HEK293T (cell line): ENCODE data around the gene UBR3.

Experiments used
- ELF4 ChIP-seq: fragments of 450-650 bp; IDR thresholded peaks from 2 replicates; pipeline ENCODE4 v1.6.1; 2017; ENCODE audit warnings: antibody characterized with exemption
- FOXM1 ChIP-seq: fragments of 450-650 bp; IDR thresholded peaks from 2 replicates; pipeline ENCODE4 v1.6.1; 2017; ENCODE audit warnings: mild to moderate bottlenecking, borderline replicate concordance
- ZNF384 ChIP-seq: fragments of 450-650 bp; IDR thresholded peaks from 2 replicates; pipeline ENCODE4 v1.6.1; 2016

DNA sequence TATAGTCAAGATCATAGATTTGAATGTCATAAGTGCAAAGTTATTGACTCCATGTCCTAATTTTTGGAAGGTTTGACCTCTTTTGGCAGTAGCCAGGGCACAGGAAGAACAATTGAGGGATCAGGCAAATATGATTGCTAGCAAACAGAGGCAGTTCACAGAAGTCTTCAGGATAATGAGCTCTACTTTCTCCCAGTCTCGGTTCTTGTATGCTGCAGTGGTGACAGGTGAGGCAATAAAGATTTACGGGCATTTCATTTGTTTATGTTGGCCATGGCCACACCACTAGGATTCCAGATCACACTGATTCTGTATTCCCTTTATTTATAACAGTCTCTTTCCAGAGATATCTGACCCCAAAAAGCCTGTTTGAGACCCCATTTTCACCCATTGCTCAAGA, 137.5 kb downstream of the UBR3 start:
- TF ChIP-seq ELF4 (no peak), ZNF384 (no peak), FOXM1 (no peak)
